ENCODE results near the gene OLA1.

DNA sequence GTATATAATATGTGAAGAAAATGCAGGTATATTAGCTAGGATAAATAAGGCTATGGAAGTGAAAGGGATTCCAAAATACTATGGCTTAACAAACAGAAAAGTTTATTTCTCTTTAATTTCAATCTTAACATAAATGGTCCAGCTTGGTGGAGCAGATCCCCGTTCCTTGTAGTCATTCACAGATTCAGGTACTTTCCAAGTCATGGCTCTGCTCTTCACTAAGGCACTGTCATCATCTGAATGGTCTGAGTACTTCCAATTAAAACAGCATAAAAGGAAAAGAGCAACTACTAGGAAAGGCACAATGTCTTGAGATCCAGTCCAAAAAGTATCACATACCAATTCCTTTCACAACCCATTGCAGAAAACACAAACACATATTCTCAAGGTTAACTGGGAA is 63.4 kb downstream of the OLA1 start:
- TF ChIP-seq MYC (IDR thresholded peaks at IDR 0.05; ENCODE audit: borderline replicate concordance, low read length): no peak
- TF ChIP-seq ESRRA (IDR thresholded peaks at IDR 0.05; ENCODE audit: borderline replicate concordance, low read length): no peak
- TF ChIP-seq ZNF302 (CRISPR knock-in tag; IDR thresholded peaks at IDR 0.05): no peak
- TF ChIP-seq, protein P1, sequence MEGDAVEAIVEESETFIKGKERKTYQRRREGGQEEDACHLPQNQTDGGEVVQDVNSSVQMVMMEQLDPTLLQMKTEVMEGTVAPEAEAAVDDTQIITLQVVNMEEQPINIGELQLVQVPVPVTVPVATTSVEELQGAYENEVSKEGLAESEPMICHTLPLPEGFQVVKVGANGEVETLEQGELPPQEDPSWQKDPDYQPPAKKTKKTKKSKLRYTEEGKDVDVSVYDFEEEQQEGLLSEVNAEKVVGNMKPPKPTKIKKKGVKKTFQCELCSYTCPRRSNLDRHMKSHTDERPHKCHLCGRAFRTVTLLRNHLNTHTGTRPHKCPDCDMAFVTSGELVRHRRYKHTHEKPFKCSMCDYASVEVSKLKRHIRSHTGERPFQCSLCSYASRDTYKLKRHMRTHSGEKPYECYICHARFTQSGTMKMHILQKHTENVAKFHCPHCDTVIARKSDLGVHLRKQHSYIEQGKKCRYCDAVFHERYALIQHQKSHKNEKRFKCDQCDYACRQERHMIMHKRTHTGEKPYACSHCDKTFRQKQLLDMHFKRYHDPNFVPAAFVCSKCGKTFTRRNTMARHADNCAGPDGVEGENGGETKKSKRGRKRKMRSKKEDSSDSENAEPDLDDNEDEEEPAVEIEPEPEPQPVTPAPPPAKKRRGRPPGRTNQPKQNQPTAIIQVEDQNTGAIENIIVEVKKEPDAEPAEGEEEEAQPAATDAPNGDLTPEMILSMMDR (IDR thresholded peaks at IDR 0.05): no peak
- TF ChIP-seq, protein P2, sequence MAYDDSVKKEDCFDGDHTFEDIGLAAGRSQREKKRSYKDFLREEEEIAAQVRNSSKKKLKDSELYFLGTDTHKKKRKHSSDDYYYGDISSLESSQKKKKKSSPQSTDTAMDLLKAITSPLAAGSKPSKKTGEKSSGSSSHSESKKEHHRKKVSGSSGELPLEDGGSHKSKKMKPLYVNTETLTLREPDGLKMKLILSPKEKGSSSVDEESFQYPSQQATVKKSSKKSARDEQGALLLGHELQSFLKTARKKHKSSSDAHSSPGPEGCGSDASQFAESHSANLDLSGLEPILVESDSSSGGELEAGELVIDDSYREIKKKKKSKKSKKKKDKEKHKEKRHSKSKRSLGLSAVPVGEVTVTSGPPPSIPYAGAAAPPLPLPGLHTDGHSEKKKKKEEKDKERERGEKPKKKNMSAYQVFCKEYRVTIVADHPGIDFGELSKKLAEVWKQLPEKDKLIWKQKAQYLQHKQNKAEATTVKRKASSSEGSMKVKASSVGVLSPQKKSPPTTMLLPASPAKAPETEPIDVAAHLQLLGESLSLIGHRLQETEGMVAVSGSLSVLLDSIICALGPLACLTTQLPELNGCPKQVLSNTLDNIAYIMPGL (CRISPR knock-in tag; IDR thresholded peaks at IDR 0.05; ENCODE audit: borderline replicate concordance): no peak
- TF ChIP-seq POLR2A (IDR thresholded peaks at IDR 0.05; ENCODE audit: low read length): no peak
- no peak for TF ChIP-seq RNF2 (IDR thresholded peaks at IDR 0.05; ENCODE audit: borderline replicate concordance, low read depth)
- TF ChIP-seq RFX5 (IDR thresholded peaks at IDR 0.05): no peak
- TF ChIP-seq, protein P3, sequence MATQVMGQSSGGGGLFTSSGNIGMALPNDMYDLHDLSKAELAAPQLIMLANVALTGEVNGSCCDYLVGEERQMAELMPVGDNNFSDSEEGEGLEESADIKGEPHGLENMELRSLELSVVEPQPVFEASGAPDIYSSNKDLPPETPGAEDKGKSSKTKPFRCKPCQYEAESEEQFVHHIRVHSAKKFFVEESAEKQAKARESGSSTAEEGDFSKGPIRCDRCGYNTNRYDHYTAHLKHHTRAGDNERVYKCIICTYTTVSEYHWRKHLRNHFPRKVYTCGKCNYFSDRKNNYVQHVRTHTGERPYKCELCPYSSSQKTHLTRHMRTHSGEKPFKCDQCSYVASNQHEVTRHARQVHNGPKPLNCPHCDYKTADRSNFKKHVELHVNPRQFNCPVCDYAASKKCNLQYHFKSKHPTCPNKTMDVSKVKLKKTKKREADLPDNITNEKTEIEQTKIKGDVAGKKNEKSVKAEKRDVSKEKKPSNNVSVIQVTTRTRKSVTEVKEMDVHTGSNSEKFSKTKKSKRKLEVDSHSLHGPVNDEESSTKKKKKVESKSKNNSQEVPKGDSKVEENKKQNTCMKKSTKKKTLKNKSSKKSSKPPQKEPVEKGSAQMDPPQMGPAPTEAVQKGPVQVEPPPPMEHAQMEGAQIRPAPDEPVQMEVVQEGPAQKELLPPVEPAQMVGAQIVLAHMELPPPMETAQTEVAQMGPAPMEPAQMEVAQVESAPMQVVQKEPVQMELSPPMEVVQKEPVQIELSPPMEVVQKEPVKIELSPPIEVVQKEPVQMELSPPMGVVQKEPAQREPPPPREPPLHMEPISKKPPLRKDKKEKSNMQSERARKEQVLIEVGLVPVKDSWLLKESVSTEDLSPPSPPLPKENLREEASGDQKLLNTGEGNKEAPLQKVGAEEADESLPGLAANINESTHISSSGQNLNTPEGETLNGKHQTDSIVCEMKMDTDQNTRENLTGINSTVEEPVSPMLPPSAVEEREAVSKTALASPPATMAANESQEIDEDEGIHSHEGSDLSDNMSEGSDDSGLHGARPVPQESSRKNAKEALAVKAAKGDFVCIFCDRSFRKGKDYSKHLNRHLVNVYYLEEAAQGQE (IDR thresholded peaks at IDR 0.05): no peak
- no peak for TF ChIP-seq SMC3 (IDR thresholded peaks at IDR 0.05)
- TF ChIP-seq, protein P4, sequence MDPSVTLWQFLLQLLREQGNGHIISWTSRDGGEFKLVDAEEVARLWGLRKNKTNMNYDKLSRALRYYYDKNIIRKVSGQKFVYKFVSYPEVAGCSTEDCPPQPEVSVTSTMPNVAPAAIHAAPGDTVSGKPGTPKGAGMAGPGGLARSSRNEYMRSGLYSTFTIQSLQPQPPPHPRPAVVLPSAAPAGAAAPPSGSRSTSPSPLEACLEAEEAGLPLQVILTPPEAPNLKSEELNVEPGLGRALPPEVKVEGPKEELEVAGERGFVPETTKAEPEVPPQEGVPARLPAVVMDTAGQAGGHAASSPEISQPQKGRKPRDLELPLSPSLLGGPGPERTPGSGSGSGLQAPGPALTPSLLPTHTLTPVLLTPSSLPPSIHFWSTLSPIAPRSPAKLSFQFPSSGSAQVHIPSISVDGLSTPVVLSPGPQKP (IDR thresholded peaks at IDR 0.05; ENCODE audit: low read depth, low read length): no peak
- no peak for TF ChIP-seq CHD2 (IDR thresholded peaks at IDR 0.05; ENCODE audit: low read length, partially characterized antibody)
- TF ChIP-seq ZSCAN20 (CRISPR knock-in tag; IDR thresholded peaks at IDR 0.05): no peak
- TF ChIP-seq, protein P5, sequence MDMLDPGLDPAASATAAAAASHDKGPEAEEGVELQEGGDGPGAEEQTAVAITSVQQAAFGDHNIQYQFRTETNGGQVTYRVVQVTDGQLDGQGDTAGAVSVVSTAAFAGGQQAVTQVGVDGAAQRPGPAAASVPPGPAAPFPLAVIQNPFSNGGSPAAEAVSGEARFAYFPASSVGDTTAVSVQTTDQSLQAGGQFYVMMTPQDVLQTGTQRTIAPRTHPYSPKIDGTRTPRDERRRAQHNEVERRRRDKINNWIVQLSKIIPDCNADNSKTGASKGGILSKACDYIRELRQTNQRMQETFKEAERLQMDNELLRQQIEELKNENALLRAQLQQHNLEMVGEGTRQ (IDR thresholded peaks at IDR 0.05): no peak

Measured in A549 (cell line).